Suprapubic skin (tissue), 3 donors: Measurements from ENCODE around the gene CAMK1D.

Experiments
- EP300 ChIP-seq: sonication (generic); formaldehyde crosslinking; IDR thresholded peaks from one replicate; pipeline ENCODE4 v1.6.1; 2017; ENCODE audit warnings: antibody characterized with exemption
- TF ChIP-seq, protein P1 (sequence below), 2 donors: fragments of 200-600 bp in 1 of 2; fragments of 450-650 bp in 1 of 2; sonication (generic) in 1 of 2; IDR thresholded peaks; one replicate each; pipeline ENCODE4 v1.5.1; 2016 to 2019; ENCODE audit warnings: antibody characterized with exemption in 2 of 2, mild to moderate bottlenecking in 1 of 2, moderate library complexity in 1 of 2

DNA sequence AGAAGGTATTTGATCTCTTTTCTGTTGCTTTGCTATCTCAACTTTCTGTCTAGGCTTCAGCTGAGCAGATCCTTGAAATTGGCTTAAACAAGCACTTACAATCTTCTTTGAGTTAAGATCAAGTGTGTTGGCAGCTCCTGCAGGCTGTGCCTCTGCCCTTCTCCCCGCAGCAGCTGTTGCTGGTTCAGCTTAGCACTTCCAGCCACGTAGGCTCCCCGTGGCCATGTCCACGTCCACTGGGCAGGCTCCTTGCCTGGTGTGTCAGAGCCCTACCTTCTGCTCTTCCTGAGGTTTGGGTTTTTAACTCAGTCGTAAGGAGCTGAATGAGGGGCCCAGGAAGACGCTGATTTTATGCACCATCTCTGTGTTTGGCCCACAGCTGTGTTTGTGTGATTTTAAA lies 47.2 kb downstream of the CAMK1D start:
- TF ChIP-seq, protein P1, sequence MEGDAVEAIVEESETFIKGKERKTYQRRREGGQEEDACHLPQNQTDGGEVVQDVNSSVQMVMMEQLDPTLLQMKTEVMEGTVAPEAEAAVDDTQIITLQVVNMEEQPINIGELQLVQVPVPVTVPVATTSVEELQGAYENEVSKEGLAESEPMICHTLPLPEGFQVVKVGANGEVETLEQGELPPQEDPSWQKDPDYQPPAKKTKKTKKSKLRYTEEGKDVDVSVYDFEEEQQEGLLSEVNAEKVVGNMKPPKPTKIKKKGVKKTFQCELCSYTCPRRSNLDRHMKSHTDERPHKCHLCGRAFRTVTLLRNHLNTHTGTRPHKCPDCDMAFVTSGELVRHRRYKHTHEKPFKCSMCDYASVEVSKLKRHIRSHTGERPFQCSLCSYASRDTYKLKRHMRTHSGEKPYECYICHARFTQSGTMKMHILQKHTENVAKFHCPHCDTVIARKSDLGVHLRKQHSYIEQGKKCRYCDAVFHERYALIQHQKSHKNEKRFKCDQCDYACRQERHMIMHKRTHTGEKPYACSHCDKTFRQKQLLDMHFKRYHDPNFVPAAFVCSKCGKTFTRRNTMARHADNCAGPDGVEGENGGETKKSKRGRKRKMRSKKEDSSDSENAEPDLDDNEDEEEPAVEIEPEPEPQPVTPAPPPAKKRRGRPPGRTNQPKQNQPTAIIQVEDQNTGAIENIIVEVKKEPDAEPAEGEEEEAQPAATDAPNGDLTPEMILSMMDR (IDR thresholded peaks at IDR 0.05): no peak
- no peak for TF ChIP-seq EP300
